Adrenal gland (tissue), 5 donors: Measurements from ENCODE around the gene PAM16.

Source experiments
- CTCF ChIP-seq, 6 experiments: fragments of 450-650 bp in 4 of 6; fragments of 200-600 bp in 2 of 6; sonication (generic) in 1 of 6; IDR thresholded peaks; 1 replicate in 5 of 6; 2 replicates in 1 of 6; pipeline versions ENCODE4 v1.5.1 to v1.8.0; 2016 to 2021; ENCODE audit warnings: antibody characterized with exemption in 6 of 6, mild to moderate bottlenecking in 2 of 6, moderate library complexity in 1 of 6
- POLR2A ChIP-seq, 2 donors: fragments of 450-650 bp; IDR thresholded peaks; one replicate each; pipeline ENCODE4 v1.6.1; 2017; ENCODE audit warnings: antibody characterized with exemption in 2 of 2, mild to moderate bottlenecking in 2 of 2, moderate library complexity in 1 of 2
- donor health status: DM: no; HTN: no; CAD: no.

GRCh38 chr16:4366016-4366415 is 14.9 kb upstream of the PAM16 start:
- no peak for TF ChIP-seq POLR2A (IDR thresholded peaks at IDR 0.05)
- no peak for TF ChIP-seq CTCF (IDR thresholded peaks at IDR 0.05)
